Measurements from ENCODE around the gene PCSK1N.

Gene PCSK1N

DNA sequence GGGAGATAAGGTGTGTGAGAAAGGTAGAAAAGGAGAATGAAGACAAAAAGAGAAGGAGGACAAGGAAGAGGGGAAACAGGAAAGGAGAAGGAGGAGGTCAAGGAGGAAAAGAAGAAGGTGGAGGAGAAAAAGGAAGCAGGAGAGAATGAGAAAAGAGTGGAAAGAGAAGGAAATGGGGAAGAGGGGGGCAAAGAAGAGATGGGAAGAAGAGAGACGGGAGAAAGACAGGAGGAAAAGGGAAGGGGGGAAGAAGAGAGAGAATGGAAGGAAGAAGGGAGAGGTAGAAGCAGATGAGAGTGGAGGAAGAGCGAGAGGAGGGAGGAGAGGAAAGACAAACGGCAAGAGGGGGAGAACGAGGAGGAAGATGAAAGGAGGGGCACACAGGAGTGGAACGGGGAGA is 44.9 kb downstream of the PCSK1N start:
- H3K27ac ChIP-seq (ENCODE audit: low read depth, low read length, severe bottlenecking) = no peak overlapping the region
- no peak overlapping the region for H3K4me3 ChIP-seq (ENCODE audit: extremely low read depth, insufficient read depth, low read length, poor library complexity, severe bottlenecking)
- WGBS, 2 experiments (ENCODE audit: insufficient coverage in 2 of 2) = 60 to 76% methylated on average over 1 to 5 of the region's 5 CpGs
- no peaks in the 10 kb centered on the region for H3K36me3 ChIP-seq (ENCODE audit: control insufficient read depth, insufficient read depth, low read length)
- H3K4me1 ChIP-seq (ENCODE audit: control insufficient read depth, insufficient read depth, low read length, poor library complexity, severe bottlenecking) = peaks cover 2% of the 10 kb centered on the region
- no peaks in the 10 kb centered on the region for H3K9me3 ChIP-seq (ENCODE audit: control insufficient read depth, low read length)

DNA sequence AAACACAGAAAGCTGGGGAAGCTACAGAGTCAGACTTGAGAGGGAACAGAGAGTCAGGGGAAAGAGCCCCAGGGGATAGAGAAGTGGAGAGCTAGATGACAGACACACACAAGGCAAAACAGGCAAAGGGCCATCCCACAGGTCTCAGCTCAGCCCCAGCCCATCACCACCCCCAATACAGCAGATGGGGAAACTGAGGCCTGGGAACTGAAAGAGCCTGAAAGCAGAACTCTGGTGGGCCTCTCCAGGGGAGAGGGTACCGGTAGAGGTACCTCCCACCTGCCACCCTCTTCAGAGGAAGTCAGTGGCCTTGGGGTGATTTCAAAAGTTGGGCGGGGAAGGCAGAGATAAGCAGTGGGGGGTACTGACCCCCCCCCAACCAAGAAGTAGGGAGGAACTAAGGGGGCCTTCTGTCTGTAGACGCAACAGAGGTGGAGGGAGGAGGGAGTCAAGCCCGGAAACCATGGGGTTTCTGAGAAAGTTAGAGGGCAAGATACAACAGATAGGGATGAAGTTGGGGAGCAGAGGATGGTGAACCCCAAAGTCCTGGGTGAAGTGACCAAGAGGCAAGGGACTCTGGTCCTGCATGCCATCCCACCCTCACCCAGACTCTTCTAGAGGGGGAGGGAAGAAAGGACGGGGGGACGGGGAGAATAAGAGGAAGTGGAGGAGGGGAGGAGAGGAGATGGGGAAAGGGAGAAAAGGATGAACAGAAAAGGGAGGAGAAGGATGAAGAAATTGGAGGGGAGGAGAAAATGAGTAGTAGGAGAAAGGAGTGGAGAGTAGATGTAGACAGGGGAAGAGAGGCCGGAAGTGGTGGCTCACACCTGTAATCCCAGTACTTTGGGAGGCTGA is 45.8 kb downstream of the PCSK1N start:
- Histone ChIP-seq H3K4me1 (ENCODE audit: control insufficient read depth, insufficient read depth, low read length, poor library complexity, severe bottlenecking) (no peaks in the 10 kb centered on the region), H3K36me3 (ENCODE audit: control insufficient read depth, insufficient read depth, low read length) (no peaks in the 10 kb centered on the region), H3K9me3 (ENCODE audit: control insufficient read depth, low read length) (no peaks in the 10 kb centered on the region), H3K27ac (ENCODE audit: low read depth, low read length, severe bottlenecking) (no peak overlapping the region), H3K4me3 (ENCODE audit: extremely low read depth, insufficient read depth, low read length, poor library complexity, severe bottlenecking) (no peak overlapping the region)
- 90 to 100% methylated on average over 1 to 2 of the region's 7 CpGs for WGBS, 2 experiments (ENCODE audit: insufficient coverage in 2 of 2)

DNA sequence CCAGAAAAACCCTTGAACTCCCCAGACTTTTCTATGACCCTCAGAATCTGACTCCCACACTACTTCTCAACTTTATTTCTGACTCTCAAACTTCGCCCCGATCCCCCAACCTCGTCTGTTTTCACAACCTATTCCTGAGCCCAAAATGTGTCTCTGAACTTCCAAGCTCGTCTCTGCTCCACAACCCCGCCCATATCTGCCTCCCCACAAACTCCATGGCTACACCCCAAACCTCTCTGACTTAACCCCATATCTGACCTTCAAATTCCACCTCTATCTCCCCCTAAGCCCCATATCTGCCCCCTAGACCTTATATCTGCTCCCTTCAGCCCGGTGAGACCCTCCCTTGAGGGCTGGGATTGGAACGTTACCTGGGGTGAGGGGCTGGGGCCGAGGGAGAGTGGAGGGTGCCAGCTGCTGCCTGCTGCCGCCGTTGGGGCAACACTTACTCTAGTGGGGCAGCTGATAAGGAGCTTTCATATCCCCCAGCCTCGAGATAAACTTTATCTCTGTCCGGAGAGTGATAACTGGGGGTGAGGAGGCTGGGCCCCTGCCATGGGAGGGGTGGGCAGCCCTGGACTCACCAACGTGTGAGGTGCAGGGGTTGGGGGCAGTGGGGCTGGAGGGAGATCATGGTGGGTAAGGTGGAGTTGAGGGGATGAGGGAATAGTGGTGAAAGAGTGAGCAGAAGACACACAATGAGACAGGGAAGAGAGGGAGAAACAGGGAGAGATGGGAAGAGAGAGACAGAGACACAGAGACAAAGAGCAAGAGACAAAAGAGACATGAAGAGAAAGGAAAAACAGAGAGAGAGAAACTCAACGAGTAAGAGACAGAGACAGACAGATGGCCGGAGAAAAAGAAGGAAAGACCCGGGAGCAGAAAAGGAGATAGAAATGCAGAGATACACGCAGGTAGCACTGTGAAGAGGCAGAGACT is 47.6 kb downstream of the PCSK1N start:
- H3K27ac ChIP-seq (ENCODE audit: low read depth, low read length, severe bottlenecking) = no peak overlapping the region
- WGBS, 2 experiments (ENCODE audit: insufficient coverage in 2 of 2) = 85 to 86% methylated on average over 8 to 10 of the region's 17 CpGs

DNA sequence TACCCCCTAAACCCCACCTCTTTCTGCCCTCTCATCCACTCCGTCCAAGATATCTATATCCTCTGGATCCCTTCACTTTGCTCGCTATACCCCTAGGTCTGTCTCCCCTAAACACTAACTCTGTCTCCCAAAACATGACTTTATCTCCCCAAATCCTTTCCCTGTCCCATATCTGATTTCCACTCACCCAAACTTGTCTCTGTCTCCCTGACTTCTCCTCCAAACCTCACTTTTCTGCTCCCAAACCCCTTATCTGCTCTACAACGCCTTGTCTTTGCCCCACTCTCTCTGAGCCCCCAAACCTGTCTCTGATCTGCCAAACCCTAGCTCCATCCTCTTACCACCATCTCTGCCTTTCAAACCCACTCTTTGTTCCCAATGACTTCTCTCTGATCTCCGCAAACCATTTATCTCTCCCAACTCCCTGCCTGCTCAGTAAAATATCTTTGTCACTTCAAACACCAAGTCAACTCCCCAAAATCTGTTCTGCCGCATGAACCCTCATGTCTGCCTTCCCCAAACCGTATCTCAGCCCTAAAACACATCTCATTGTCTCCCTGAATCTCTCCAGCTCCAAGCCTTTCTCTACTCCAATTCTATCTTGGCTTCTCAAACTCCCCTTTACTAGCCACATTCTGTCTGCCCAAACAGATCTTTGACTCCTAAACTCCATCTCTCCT is 48.4 kb downstream of the PCSK1N start:
- Histone ChIP-seq H3K4me3 (ENCODE audit: extremely low read depth, insufficient read depth, low read length, poor library complexity, severe bottlenecking) (no peak overlapping the region), H3K4me1 (ENCODE audit: control insufficient read depth, insufficient read depth, low read length, poor library complexity, severe bottlenecking) (no peaks in the 10 kb centered on the region), H3K9me3 (ENCODE audit: control insufficient read depth, low read length) (no peaks in the 10 kb centered on the region), H3K27ac (ENCODE audit: low read depth, low read length, severe bottlenecking) (no peak overlapping the region), H3K36me3 (ENCODE audit: control insufficient read depth, insufficient read depth, low read length) (no peaks in the 10 kb centered on the region)
- WGBS, 2 experiments (ENCODE audit: insufficient coverage in 2 of 2) = 68 to 96% methylated on average over 2 to 6 of the region's 6 CpGs

More for the DNA sequence above, 47.6 kb downstream of the PCSK1N start:
- H3K9me3 ChIP-seq (ENCODE audit: control insufficient read depth, low read length) = no peaks in the 10 kb centered on the region
- H3K4me3 ChIP-seq (ENCODE audit: extremely low read depth, insufficient read depth, low read length, poor library complexity, severe bottlenecking) = no peak overlapping the region
- H3K4me1 ChIP-seq (ENCODE audit: control insufficient read depth, insufficient read depth, low read length, poor library complexity, severe bottlenecking) = no peaks in the 10 kb centered on the region
- H3K36me3 ChIP-seq (ENCODE audit: control insufficient read depth, insufficient read depth, low read length) = no peaks in the 10 kb centered on the region

DNA sequence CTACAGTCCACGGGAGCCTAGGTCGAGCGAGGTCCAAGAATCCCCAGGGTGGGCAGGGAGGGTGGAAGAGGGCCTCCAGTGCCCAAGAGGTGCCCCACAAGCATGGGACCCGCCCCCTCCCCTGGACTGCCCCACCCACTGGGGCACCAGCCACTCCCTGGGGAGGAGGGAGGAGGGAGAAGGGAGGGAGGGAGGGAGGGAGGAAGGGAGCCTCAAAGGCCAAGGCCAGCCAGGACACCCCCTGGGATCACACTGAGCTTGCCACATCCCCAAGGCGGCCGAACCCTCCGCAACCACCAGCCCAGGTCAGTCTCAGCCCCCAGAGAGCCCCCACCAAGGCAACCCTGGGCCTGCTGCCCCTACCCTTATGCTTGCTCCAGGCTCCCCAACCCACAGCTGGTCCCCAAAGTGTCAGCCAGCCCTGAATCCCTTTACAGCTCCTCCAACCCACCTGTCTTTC is 49.0 kb downstream of the PCSK1N start, which contains the start of gene GATA1:
GATA1 (plus strand) TSS at position 250 of the 460 bp plus-strand sequence. CDS start 4,520 bp downstream, outside the sequence.
- no peak within 1 kb of the TSS for H3K4me3 ChIP-seq (ENCODE audit: extremely low read depth, insufficient read depth, low read length, poor library complexity, severe bottlenecking)
- H3K27ac ChIP-seq (ENCODE audit: low read depth, low read length, severe bottlenecking) = no peak within 1 kb of the TSS
- no peaks in the 10 kb centered on the region for H3K4me1 ChIP-seq (ENCODE audit: control insufficient read depth, insufficient read depth, low read length, poor library complexity, severe bottlenecking)
- H3K36me3 ChIP-seq (ENCODE audit: control insufficient read depth, insufficient read depth, low read length) = no peaks in the 10 kb centered on the region
- WGBS, 2 experiments (ENCODE audit: insufficient coverage in 2 of 2) = no CpG with 5 or more reads among the region's 7 CpGs
- H3K9me3 ChIP-seq (ENCODE audit: control insufficient read depth, low read length) = no peaks in the 10 kb centered on the region

DNA sequence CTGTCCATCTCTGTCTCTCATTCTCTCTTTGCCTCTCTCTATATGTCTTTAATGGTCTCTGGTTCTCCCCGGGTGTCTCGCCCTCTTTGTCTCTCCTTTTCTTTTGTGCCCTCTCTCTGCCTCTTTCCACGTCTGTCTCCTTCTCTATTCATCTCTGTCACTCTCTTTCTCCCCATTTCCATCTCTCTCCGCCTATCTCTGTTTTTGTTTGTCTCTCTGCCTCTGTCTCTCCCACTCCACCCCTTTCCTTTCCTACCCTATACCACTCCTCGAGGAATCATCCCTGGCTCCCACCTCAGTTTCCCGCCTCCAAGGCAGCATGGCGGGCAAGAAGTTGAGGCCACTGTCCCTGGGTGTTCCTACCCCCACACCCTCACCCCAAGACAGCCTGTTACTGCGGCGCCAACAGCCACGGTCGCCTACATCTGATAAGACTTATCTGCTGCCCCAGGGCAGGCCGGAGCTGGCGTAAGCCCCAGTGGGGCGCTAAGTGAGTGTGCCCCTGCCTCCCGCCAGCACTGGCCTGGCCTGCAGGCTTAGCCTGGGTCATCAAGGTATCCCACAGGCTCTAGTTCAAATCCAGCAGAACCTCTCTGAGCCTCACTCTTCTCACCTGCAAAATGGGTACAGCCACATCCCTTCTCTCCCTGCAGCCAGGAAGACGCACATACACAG is 49.7 kb downstream of the PCSK1N start:
- no peaks in the 10 kb centered on the region for H3K36me3 ChIP-seq (ENCODE audit: control insufficient read depth, insufficient read depth, low read length)
- no peaks in the 10 kb centered on the region for H3K4me1 ChIP-seq (ENCODE audit: control insufficient read depth, insufficient read depth, low read length, poor library complexity, severe bottlenecking)
- H3K9me3 ChIP-seq (ENCODE audit: control insufficient read depth, low read length) = no peaks in the 10 kb centered on the region
- WGBS, 2 experiments (ENCODE audit: insufficient coverage in 2 of 2) = 80 to 86% methylated on average over 7 to 13 of the region's 16 CpGs
- no peak overlapping the region for H3K27ac ChIP-seq (ENCODE audit: low read depth, low read length, severe bottlenecking)
- no peak overlapping the region for H3K4me3 ChIP-seq (ENCODE audit: extremely low read depth, insufficient read depth, low read length, poor library complexity, severe bottlenecking)

DNA sequence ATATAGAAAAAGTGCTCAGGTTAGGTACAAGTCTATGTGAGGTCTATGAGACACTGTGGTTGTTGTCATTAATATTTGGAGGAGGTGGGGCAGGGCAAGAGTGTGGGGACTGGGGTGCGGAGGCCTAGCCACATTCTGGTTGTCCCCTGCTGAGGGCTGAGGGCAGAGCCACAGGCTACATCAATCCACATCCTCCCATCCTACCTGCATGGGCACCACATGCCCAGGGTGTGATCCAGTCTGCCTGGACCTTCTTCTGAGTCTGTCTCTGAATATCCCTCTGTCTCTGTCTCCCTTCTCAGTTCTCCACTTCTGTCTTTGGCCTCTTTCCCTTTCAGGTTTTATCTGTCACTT is 50.2 kb downstream of the PCSK1N start:
- H3K9me3 ChIP-seq (ENCODE audit: control insufficient read depth, low read length) = no peaks in the 10 kb centered on the region
- no CpG with 5 or more reads among the region's 1 CpG for WGBS, 2 experiments (ENCODE audit: insufficient coverage in 2 of 2)
- no peak overlapping the region for H3K4me3 ChIP-seq (ENCODE audit: extremely low read depth, insufficient read depth, low read length, poor library complexity, severe bottlenecking)

DNA sequence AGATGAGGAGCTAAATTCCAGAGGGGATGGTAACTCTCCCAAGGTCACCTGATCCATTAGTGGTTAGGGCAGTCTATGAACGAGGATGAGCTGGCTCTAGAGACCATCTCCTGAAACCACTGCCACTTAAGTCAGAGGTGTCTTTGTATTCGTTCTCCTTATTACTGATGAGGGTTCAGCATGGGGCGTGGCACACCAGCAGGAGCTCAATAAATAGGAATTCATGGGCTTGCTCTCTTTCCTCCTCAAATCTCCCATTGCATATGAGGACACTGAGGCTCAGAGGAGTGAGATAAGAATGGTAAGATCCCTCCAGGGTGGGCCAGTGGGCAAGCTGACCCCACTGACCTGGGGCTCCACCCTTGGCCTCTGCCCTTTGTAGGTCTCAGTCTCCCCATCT is 50.7 kb downstream of the PCSK1N start:
- 40% methylated on average over 2 of the region's 3 CpGs; no CpG with 5 or more reads in 1 of the 2 experiments for WGBS, 2 experiments (ENCODE audit: insufficient coverage in 2 of 2)
- H3K4me1 ChIP-seq (ENCODE audit: control insufficient read depth, insufficient read depth, low read length, poor library complexity, severe bottlenecking) = no peaks in the 10 kb centered on the region
- no peak overlapping the region for H3K27ac ChIP-seq (ENCODE audit: low read depth, low read length, severe bottlenecking)
- H3K4me3 ChIP-seq (ENCODE audit: extremely low read depth, insufficient read depth, low read length, poor library complexity, severe bottlenecking) = no peak overlapping the region
- H3K36me3 ChIP-seq (ENCODE audit: control insufficient read depth, insufficient read depth, low read length) = no peaks in the 10 kb centered on the region
- H3K9me3 ChIP-seq (ENCODE audit: control insufficient read depth, low read length) = no peaks in the 10 kb centered on the region

More for the DNA sequence above, 50.2 kb downstream of the PCSK1N start:
- Histone ChIP-seq H3K36me3 (ENCODE audit: control insufficient read depth, insufficient read depth, low read length) (no peaks in the 10 kb centered on the region), H3K4me1 (ENCODE audit: control insufficient read depth, insufficient read depth, low read length, poor library complexity, severe bottlenecking) (no peaks in the 10 kb centered on the region), H3K27ac (ENCODE audit: low read depth, low read length, severe bottlenecking) (no peak overlapping the region)

DNA sequence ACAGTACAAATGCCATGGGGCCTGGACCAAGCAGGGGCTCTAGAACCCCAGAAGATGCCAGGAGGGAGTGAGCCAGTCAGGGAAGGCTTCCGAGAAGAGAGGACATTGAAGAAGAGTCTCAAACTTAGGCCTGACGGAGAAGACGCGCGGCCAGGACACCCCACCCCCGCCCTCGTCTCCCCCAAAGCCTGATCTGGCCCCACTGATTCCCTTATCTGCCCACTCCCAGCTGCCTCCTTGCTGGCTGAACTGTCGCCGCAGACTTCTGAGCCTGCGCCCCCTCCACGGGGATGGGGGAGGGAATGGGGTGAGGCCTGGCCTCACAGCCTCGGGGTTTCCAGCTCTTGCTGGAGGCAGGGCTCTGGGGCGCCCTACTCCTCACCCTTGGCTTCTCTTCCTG is 52.6 kb downstream of the PCSK1N start:
- H3K36me3 ChIP-seq (ENCODE audit: control insufficient read depth, insufficient read depth, low read length) = no peaks in the 10 kb centered on the region
- no peaks in the 10 kb centered on the region for H3K4me1 ChIP-seq (ENCODE audit: control insufficient read depth, insufficient read depth, low read length, poor library complexity, severe bottlenecking)
- no peak overlapping the region for H3K4me3 ChIP-seq (ENCODE audit: extremely low read depth, insufficient read depth, low read length, poor library complexity, severe bottlenecking)
- 100% methylated on average over 1 of the region's 13 CpGs; no CpG with 5 or more reads in 1 of the 2 experiments for WGBS, 2 experiments (ENCODE audit: insufficient coverage in 2 of 2)
- H3K9me3 ChIP-seq (ENCODE audit: control insufficient read depth, low read length) = no peaks in the 10 kb centered on the region
- no peak overlapping the region for H3K27ac ChIP-seq (ENCODE audit: low read depth, low read length, severe bottlenecking)

DNA sequence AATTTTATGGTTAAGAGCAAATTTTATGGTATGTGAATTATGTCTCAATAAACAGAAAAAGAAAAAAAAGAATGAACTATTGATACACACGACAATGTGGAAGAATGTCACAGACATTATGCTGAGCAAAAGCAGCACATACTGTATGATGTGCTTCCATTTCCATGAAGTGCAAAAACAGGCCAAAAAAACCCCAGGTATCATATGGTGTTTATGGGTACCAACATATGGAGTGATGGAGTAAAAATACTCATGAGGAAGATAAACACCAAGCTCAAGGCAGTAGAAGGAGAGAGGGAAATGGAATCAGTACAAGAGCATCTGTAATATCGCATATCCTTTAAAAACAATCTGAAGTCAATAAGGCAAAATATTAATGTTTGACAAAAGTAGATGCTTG is 53.2 kb downstream of the PCSK1N start:
- Histone ChIP-seq H3K36me3 (ENCODE audit: control insufficient read depth, insufficient read depth, low read length) (no peaks in the 10 kb centered on the region), H3K27ac (ENCODE audit: low read depth, low read length, severe bottlenecking) (no peak overlapping the region), H3K4me3 (ENCODE audit: extremely low read depth, insufficient read depth, low read length, poor library complexity, severe bottlenecking) (no peak overlapping the region), H3K9me3 (ENCODE audit: control insufficient read depth, low read length) (no peaks in the 10 kb centered on the region), H3K4me1 (ENCODE audit: control insufficient read depth, insufficient read depth, low read length, poor library complexity, severe bottlenecking) (no peaks in the 10 kb centered on the region)
- WGBS, 2 experiments (ENCODE audit: insufficient coverage in 2 of 2) = no CpG with 5 or more reads among the region's 2 CpGs

Data from mesodermal cell (in vitro differentiated cells).